Mesenchymal stem cell (in vitro differentiated cells and primary cell): Measurements from ENCODE around the gene C1QTNF7.

Experiments used
- DNase-seq: peaks from one replicate; pipeline ENCODE4 v3.0.0-alpha.2; 2013
- H2AFZ ChIP-seq: one replicate; pipeline ENCODE4 v1.6.1; 2013; ENCODE audit warnings: low read depth, mild to moderate bottlenecking, control low read depth, inconsistent platforms, low read length, moderate library complexity
- H2AK5ac ChIP-seq: 2 replicates; pipeline ENCODE4 v1.6.1; 2013; ENCODE audit warnings: low read length, moderate library complexity, mild to moderate bottlenecking, inconsistent platforms; ENCODE audit not compliant: severe bottlenecking
- H2BK120ac ChIP-seq: one replicate; pipeline ENCODE4 v1.6.1; 2013; ENCODE audit warnings: low read depth, mild to moderate bottlenecking, inconsistent platforms, low read length, moderate library complexity
- H2BK12ac ChIP-seq, 2 experiments: one replicate each; pipeline ENCODE4 v1.6.1; 2013; ENCODE audit warnings: inconsistent platforms in 2 of 2, low read length in 2 of 2, mild to moderate bottlenecking in 2 of 2, moderate library complexity in 2 of 2, control low read depth in 1 of 2
- H2BK15ac ChIP-seq: one replicate; pipeline ENCODE4 v1.6.1; 2013; ENCODE audit warnings: mild to moderate bottlenecking, low read depth, inconsistent platforms; ENCODE audit not compliant: poor library complexity, severe bottlenecking
- H2BK5ac ChIP-seq: 2 replicates; pipeline ENCODE4 v1.6.1; 2013; ENCODE audit warnings: low read depth, mild to moderate bottlenecking, low read length, control low read depth, inconsistent platforms; ENCODE audit not compliant: poor library complexity, severe bottlenecking
- H3K14ac ChIP-seq, 2 experiments: one replicate each; pipeline ENCODE4 v1.6.1; 2013; ENCODE audit warnings: inconsistent platforms in 2 of 2, low read length in 2 of 2, control low read depth in 1 of 2, mild to moderate bottlenecking in 1 of 2, moderate library complexity in 1 of 2
- H3K18ac ChIP-seq, 2 experiments: one replicate each; pipeline ENCODE4 v1.6.1; 2013; ENCODE audit warnings: inconsistent platforms in 2 of 2, low read length in 2 of 2, control low read depth in 1 of 2, low read depth in 1 of 2, mild to moderate bottlenecking in 1 of 2
- H3K23ac ChIP-seq, 2 experiments: one replicate each; pipeline ENCODE4 v1.6.1; 2013; ENCODE audit warnings: inconsistent platforms in 2 of 2, low read length in 2 of 2, mild to moderate bottlenecking in 2 of 2, moderate library complexity in 2 of 2, control low read depth in 1 of 2
- H3K27ac ChIP-seq: 2 replicates; pipeline ENCODE4 v1.5.1; 2013; ENCODE audit warnings: mild to moderate bottlenecking, moderate library complexity, low read length, control low read depth, inconsistent platforms; ENCODE audit not compliant: poor library complexity, severe bottlenecking
- H3K27me3 ChIP-seq, 2 experiments: 2 replicates each; pipeline versions ENCODE4 v1.6.1 to v1.7.0; 2013; ENCODE audit warnings: low read length in 2 of 2, mild to moderate bottlenecking in 2 of 2, moderate library complexity in 2 of 2, control low read depth in 1 of 2, inconsistent platforms in 1 of 2; ENCODE audit not compliant: control insufficient read depth in 1 of 2, insufficient read depth in 1 of 2
- H3K36me3 ChIP-seq, 2 experiments: 2 replicates each; pipeline versions ENCODE4 v1.6.1 to v1.7.0; 2013; ENCODE audit warnings: low read length in 2 of 2, control low read depth in 1 of 2, inconsistent platforms in 1 of 2, low read depth in 1 of 2, mild to moderate bottlenecking in 1 of 2; ENCODE audit not compliant: insufficient read depth in 2 of 2, control insufficient read depth in 1 of 2
- H3K4ac ChIP-seq, 2 experiments: one replicate each; pipeline ENCODE4 v1.6.1; 2013; ENCODE audit warnings: inconsistent platforms in 2 of 2, low read length in 2 of 2, mild to moderate bottlenecking in 2 of 2, moderate library complexity in 2 of 2, control low read depth in 1 of 2, low read depth in 1 of 2
- H3K4me1 ChIP-seq: 2 replicates; pipeline ENCODE4 v1.6.1; 2013; ENCODE audit warnings: low read depth, low read length, control low read depth; ENCODE audit not compliant: control insufficient read depth, insufficient read depth
- H3K4me2 ChIP-seq: 2 replicates; pipeline ENCODE4 v1.6.1; 2013; ENCODE audit warnings: low read length, mild to moderate bottlenecking, inconsistent platforms; ENCODE audit not compliant: poor library complexity, severe bottlenecking
- H3K4me3 ChIP-seq, 2 experiments: 2 replicates each; pipeline versions ENCODE4 v1.5.1 to v1.7.0; 2013; ENCODE audit warnings: low read length in 2 of 2, mild to moderate bottlenecking in 2 of 2, control low read depth in 1 of 2, low read depth in 1 of 2; ENCODE audit not compliant: insufficient read depth in 1 of 2
- H3K79me1 ChIP-seq: replicated peaks from 2 replicates; pipeline ENCODE4 v1.6.1; 2013; ENCODE audit warnings: mild to moderate bottlenecking, control low read depth, low read length, inconsistent platforms; ENCODE audit not compliant: poor library complexity, severe bottlenecking
- H3K9ac ChIP-seq: 2 replicates; pipeline ENCODE4 v1.7.0; 2013; ENCODE audit warnings: mild to moderate bottlenecking, low read length, moderate library complexity
- H3K9me3 ChIP-seq: 2 replicates; pipeline ENCODE4 v1.7.0; 2013; ENCODE audit warnings: mild to moderate bottlenecking, low read length; ENCODE audit not compliant: control insufficient read depth
- H4K8ac ChIP-seq: one replicate; pipeline ENCODE4 v1.6.1; 2013; ENCODE audit warnings: inconsistent platforms, mild to moderate bottlenecking, low read length, moderate library complexity
- H4K91ac ChIP-seq: one replicate; pipeline ENCODE4 v1.6.1; 2013; ENCODE audit warnings: mild to moderate bottlenecking, low read length, inconsistent platforms
- WGBS: methylation state at CpG from one replicate; pipeline ENCODE4 v1.1.7; 2013; ENCODE audit warnings: mixed read lengths; 5-methylcytosine and 5-hydroxymethylcytosine counted together

C1QTNF7 gene

GRCh38 chr4:15392053-15392805, 35.6 kb upstream of the C1QTNF7 start:
- Histone ChIP-seq H3K27ac (no peak overlapping the region), H2BK120ac (no peak overlapping the region), H4K8ac (no peak overlapping the region), H2BK5ac (no peak overlapping the region), H3K4me3 (no peak overlapping the region), H3K27me3 (peaks cover 4 to 19% of the 10 kb centered on the region in 2 experiments), H3K79me1 (no peaks in the 10 kb centered on the region), H3K23ac (no peak overlapping the region), H3K9me3 (no peaks in the 10 kb centered on the region), H3K9ac (no peak overlapping the region), H3K36me3 (no peaks in the 10 kb centered on the region), H3K18ac (peak overlapping the region in 1 of 2 experiments; percentile 11), H2AFZ (no peak overlapping the region), H3K14ac (no peak overlapping the region), H3K4me1 (no peaks in the 10 kb centered on the region), H3K4me2 (no peak overlapping the region), H2BK12ac (peak overlapping the region; percentile 61), H2BK15ac (no peak overlapping the region), H3K4ac (no peak overlapping the region), H2AK5ac (no peak overlapping the region), H4K91ac (no peak overlapping the region)
- no peak for DNase-seq
- 93% methylated on average over 6 of the region's 8 CpGs for WGBS

- no peak overlapping the region for H3K9ac ChIP-seq
- H3K27me3 ChIP-seq: peaks cover 4 to 9% of the 10 kb centered on the region in 2 experiments
- H3K4me1 ChIP-seq: no peaks in the 10 kb centered on the region
- H3K18ac ChIP-seq: no peak overlapping the region
- no peak overlapping the region for H3K4ac ChIP-seq
- no peak overlapping the region for H3K4me3 ChIP-seq
- H3K36me3 ChIP-seq: no peaks in the 10 kb centered on the region
- no peak overlapping the region for H2BK12ac ChIP-seq
- no peak overlapping the region for H3K14ac ChIP-seq
- H3K79me1 ChIP-seq: no peaks in the 10 kb centered on the region
- no peak overlapping the region for H4K91ac ChIP-seq
- no peak overlapping the region for H4K8ac ChIP-seq
- DNase-seq: no peak
- 93% methylated on average over 3 of the region's 4 CpGs for WGBS
- H2BK5ac ChIP-seq: no peak overlapping the region
- H3K23ac ChIP-seq: no peak overlapping the region
- no peak overlapping the region for H3K27ac ChIP-seq
- H3K9me3 ChIP-seq: no peaks in the 10 kb centered on the region
- no peak overlapping the region for H2BK15ac ChIP-seq
- no peak overlapping the region for H2AFZ ChIP-seq
- no peak overlapping the region for H3K4me2 ChIP-seq
- no peak overlapping the region for H2AK5ac ChIP-seq
- H2BK120ac ChIP-seq: no peak overlapping the region
These were observed 32.5 kb upstream of the C1QTNF7 start for GRCh38 chr4:15395311-15395710.

GRCh38 chr4:15396157-15396800, 31.6 kb upstream of the C1QTNF7 start:
- H3K4ac ChIP-seq: no peak overlapping the region

GRCh38 chr4:15398001-15398400, 29.8 kb upstream of the C1QTNF7 start:
- Histone ChIP-seq H2AFZ (no peak overlapping the region), H3K27ac (no peak overlapping the region), H3K9me3 (no peaks in the 10 kb centered on the region), H2BK15ac (no peak overlapping the region), H3K36me3 (no peaks in the 10 kb centered on the region), H3K27me3 (no peaks in the 10 kb centered on the region), H2BK5ac (no peak overlapping the region), H4K91ac (no peak overlapping the region), H3K4me3 (no peak overlapping the region), H3K79me1 (no peaks in the 10 kb centered on the region), H3K4ac (no peak overlapping the region), H2BK120ac (no peak overlapping the region), H3K4me2 (no peak overlapping the region), H3K14ac (no peak overlapping the region), H4K8ac (no peak overlapping the region), H2AK5ac (no peak overlapping the region), H3K9ac (no peak overlapping the region), H2BK12ac (peak overlapping the region in 1 of 2 experiments; percentile 81), H3K4me1 (peaks cover 3% of the 10 kb centered on the region), H3K23ac (no peak overlapping the region), H3K18ac (peak overlapping the region in 1 of 2 experiments; percentile 27)
- DNase-seq: no peak
- 59% methylated on average over 3 of the region's 3 CpGs for WGBS

More at GRCh38 chr4:15396157-15396800, 31.6 kb upstream of the C1QTNF7 start:
- peaks cover 2% of the 10 kb centered on the region for H3K4me1 ChIP-seq
- no peaks in the 10 kb centered on the region for H3K79me1 ChIP-seq
- peak overlapping the region in 1 of 2 experiments; percentile 25 for H3K18ac ChIP-seq
- H3K14ac ChIP-seq: no peak overlapping the region
- no peaks in the 10 kb centered on the region for H3K9me3 ChIP-seq
- H3K36me3 ChIP-seq: no peaks in the 10 kb centered on the region
- no peak overlapping the region for H2AK5ac ChIP-seq
- H2BK120ac ChIP-seq: no peak overlapping the region
- H3K9ac ChIP-seq: no peak overlapping the region
- no peak overlapping the region for H3K27ac ChIP-seq
- no peak overlapping the region for H4K91ac ChIP-seq
- H2AFZ ChIP-seq: no peak overlapping the region
- DNase-seq: peak; percentile 50
- no peak overlapping the region for H3K23ac ChIP-seq
- peak overlapping the region in 1 of 2 experiments; percentile 77 for H2BK12ac ChIP-seq
- H3K27me3 ChIP-seq: peaks cover under 1% of the 10 kb centered on the region in 2 experiments
- no peak overlapping the region for H4K8ac ChIP-seq
- no peak overlapping the region for H3K4me3 ChIP-seq
- WGBS: 72% methylated on average over 4 of the region's 4 CpGs
- no peak overlapping the region for H3K4me2 ChIP-seq
- H2BK15ac ChIP-seq: no peak overlapping the region
- no peak overlapping the region for H2BK5ac ChIP-seq
